HG03342 (cell line): ENCODE data around the gene TOP1.
"Not testable (repeated sequence)": the region's sequence is repeated elsewhere in the genome, so short reads cannot be mapped to it uniquely, and the experiment has no call there.

ENCODE experiments used
- ATAC-seq: cut with Tn5 transposase; IDR thresholded peaks from one replicate; pipeline ENCODE4 v1.9.1; 2021; ENCODE audit warnings: mild to moderate bottlenecking, moderate library complexity; ENCODE audit not compliant: unreplicated experiment

The TOP1 gene

GRCh38 chr20:41003143-41003935 lies 25.3 kb upstream of the TOP1 start:
- ATAC-seq: no peak

DNA sequence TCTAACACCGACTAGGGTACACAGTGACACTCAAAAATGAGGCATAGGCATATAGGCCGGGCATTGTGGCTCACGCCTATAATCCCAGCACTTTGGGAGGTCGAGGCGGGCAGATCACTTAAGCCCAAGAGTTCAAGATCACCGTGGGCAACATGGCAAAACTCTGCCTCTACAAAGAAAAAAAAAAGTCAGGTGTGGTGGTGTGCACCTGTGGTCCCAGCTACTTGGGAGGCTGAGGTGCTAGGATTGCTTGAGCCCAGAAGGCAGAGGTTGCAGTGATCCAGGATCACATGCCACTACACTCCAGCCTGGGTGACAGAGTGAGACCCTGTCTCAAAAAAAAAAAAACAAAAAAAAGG lies 24.7 kb upstream of the TOP1 start:
- ATAC-seq: not testable (repeated sequence)

DNA sequence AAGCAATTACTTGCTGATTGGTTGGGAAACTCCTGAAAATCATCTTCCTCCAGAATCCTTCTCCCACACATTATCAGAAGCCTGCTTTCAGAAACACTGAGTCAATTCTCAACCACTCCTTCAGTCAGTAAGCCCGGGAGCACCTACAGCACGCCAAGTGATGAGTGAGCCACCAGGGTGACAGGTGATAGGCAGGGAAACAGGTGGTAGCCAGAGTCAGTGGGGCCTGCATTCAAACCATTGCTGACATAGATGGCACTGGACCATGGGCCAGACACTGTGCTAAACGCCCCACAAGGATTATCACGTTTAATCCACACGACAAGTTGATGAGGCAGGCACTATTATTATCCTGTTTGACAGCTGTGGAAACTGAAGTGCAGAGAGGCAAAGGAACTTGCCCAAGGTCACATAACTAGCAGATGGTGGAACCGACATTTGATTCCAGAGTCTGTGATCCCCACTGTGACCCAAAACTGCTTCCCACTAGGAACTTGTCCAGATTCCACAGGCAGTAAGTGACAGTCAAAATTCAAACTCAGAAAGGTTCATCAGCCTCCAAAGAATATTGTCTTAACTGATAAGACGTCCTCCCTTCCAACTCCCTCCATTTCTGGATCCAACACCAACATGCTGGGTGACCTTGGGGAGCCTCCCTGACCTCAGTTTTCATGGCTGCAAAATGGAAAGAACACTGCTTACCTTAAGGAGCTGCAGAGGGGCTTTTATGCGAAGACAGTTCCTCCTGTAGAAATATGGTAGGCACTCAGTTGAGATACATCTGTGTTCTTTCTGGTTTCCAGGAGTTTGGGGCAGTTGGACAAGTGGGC lies 23.9 kb upstream of the TOP1 start:
- ATAC-seq: no peak

DNA sequence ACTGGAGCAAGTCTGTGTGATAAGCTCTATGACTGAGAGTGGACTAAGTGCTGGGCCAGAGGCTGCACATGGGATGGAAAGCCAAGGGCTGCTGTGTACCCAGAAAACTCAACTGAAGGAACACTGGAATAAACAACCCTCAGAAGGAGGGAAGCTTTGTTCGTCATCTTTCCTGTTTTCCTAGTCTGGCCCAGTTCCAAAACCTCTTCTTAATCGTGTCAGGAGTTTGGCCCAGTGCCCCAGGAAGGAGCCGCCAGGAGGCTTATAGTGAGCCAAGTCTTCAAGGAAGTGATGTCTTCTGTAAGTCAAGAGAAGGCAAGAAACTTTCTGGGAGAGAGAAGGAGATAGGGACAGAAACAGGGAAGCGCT lies 23.3 kb upstream of the TOP1 start:
- no peak for ATAC-seq

- ATAC-seq: no peak
Measured at GRCh38 chr20:41006126-41006935, 22.3 kb upstream of the TOP1 start.

DNA sequence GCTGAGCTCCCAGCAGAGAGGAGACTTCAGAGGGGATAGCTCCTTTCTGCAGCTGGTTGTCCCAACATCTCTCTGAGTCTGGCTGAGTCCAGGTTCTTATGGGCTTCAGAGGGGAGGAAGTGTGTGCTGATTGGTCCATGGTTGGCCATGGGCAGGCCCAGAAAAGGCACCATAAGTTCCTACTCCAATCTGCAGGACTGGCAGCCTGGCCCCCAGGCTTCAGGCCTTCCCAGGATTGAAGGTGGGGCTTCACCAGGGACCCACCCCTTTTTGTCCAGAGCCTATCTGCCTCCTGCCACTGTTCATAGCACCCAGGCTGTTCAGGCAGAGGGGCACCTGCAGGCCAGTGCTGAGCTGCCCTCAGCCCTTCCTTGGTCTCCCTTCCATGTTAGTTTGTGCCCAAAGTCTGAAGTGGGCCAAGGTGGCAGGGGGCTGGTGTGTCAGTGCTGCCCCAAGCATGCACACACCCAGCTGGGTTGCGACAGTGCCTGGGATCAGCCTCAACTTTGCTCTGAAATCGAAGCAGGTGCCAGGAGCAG lies 21.6 kb upstream of the TOP1 start:
- no peak for ATAC-seq

GRCh38 chr20:41007481-41007880 lies 21.1 kb upstream of the TOP1 start:
- ATAC-seq: no peak

DNA sequence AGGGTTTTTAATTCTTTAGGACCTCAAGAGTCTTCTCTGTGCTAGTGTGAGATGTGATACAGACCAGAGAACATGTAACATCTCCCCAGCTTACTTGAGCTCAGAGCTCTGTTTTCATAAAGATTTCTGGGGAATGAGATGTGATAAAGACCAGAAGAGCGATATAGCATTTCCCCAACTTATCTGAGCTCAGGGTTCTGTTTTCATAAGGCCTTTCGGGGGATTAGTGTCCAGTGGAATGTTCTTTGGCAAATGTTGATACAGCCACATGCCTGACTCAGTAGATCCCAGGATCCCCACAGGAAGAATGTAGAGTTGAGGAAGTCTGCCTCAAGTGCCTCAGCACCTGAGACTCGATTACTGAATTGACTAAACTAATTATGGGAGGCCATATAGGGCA lies 18.7 kb upstream of the TOP1 start:
- no peak for ATAC-seq

DNA sequence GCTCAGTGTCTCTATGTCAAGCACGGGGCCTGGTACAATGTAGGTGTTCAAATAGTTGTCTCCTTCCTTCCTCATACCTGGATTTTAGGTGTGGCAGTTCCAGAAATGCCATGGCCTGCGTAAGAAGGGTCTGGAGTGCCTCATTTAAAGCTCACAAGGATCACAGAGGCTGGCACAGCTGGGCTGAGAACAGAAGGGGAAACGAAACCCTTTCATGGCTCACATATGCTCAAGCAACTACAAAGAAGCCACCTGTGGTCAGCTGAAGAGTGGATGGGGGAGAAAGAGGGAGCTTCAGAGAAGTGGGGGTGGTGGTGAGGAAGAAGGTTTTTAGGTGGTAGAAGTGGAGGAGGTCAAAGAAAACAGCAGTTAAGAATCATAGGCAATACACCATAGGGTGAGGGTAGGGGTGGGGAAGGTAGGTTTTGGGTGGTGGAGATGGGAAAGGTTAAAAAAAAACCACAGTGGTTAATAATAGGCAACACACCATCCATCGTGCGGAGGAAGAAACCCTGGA lies 17.0 kb upstream of the TOP1 start:
- peak; percentile 90 for ATAC-seq

- ATAC-seq: no peak
Measured at GRCh38 chr20:41014561-41015088, 14.0 kb upstream of the TOP1 start.

- ATAC-seq: no peak
Measured at GRCh38 chr20:41017448-41018042, 11.1 kb upstream of the TOP1 start.

DNA sequence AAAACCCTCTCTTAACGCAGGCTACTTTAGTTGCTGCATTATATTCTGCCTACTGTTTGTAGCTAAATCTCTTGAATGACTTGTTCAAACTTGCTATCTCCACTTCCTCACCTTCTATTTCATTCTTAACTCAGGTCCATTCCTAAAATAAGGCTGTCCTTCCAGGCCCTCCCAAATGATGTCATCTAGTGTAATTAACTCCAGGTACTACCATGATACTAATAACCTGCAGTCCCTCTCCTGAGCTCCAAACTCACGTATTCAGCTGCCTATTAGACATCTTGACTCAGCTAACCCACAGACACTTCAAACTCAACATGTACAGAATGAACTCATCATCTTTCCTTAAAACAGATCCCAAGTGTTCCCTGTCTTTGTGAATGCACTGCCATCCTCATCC lies 10.5 kb upstream of the TOP1 start:
- ATAC-seq: no peak

DNA sequence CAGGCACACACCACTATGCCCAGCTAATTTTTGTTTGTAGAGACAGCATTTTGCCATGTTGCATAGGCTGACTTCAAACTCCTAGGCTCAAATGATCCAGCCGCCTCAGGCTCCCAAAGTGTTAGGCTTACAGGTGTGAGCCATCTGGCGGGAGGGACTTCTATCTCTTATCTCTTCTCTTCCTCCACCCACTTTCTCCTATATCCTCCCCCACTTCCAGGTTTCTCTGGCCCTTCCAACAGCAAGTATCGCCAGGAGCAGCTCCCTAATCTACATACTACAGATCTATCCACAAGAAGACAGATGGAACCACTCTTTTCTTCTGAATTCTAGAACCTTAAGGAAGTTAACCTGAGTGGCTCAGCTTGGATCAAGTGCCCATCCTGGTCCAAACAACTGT lies 5.1 kb upstream of the TOP1 start:
- ATAC-seq: no peak

DNA sequence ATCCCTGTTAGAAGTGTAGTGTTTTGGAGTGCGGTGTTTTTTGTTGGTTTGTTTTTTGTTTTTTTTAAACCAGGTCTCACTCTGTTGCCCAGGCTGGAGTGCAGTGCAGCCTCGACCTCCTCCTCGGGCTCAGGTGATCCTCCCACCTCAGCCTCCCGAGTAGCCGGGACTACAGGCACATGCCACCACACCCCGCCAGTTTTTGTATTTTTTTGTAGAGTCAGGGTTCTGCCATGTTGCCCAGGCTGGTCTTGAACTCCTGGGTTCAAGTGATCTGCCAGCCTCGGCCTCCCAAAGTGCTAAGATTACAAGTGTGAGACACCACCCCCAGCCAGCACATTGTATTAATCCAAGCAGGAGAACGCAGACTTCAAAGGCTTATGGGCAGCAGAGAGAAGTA lies 1.3 kb upstream of the TOP1 start:
- no peak for ATAC-seq

DNA sequence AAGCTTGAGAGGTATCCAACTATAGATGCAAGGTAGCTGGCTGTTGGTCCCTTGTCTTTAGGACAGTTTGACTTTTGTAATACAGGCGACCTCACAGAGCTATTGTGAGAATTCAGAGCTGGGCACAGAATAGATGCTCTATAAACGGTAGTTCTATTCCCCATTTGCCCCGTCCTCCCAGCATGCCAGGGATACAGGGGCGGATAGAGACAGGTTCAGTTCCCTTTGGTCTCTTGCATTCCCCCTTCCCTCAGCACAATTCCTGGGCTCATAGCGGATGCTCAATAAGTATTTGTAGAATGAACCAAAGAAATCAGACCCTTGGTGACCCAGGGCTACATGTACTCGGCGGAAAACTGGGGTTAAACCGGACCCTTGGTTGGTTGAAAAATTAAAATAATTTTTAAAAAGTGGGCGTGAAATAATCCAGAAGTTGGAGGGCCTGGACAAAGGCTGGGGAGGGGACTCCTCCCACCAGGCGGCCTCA lies 707 bp upstream of the TOP1 start:
- no peak for ATAC-seq

- no peak for ATAC-seq
Measured at GRCh38 chr20:41029150-41029901, 704 bp downstream of the TOP1 start.

GRCh38 chr20:41030061-41030460 lies 1.4 kb downstream of the TOP1 start:
- ATAC-seq: no peak

- no peak for ATAC-seq
Measured at GRCh38 chr20:41030531-41031242, 2.1 kb downstream of the TOP1 start.

- no peak for ATAC-seq
Measured at GRCh38 chr20:41031243-41031619, 2.6 kb downstream of the TOP1 start.
